ENCODE measurements around the gene PDIA5.

DNA sequence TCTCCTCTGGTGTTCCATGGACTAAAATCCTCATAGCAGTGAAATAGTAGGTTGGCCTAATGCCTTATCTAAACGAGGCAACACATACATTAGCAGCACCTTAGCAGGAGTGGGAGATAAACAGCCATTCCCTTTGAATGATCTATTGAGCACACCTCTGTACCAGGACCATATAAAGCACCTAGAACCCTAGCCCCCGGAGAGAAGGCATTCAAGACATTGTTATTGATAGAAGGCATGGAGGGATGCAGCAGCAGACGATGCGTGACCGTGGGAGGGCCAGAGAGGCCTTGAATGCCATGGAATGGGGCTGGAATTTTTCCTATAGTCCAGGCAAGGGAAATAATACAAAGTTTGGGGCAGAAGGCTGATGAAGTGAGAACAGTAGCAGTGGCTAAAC, 32.7 kb upstream of the PDIA5 start:
- TF ChIP-seq, protein P1, sequence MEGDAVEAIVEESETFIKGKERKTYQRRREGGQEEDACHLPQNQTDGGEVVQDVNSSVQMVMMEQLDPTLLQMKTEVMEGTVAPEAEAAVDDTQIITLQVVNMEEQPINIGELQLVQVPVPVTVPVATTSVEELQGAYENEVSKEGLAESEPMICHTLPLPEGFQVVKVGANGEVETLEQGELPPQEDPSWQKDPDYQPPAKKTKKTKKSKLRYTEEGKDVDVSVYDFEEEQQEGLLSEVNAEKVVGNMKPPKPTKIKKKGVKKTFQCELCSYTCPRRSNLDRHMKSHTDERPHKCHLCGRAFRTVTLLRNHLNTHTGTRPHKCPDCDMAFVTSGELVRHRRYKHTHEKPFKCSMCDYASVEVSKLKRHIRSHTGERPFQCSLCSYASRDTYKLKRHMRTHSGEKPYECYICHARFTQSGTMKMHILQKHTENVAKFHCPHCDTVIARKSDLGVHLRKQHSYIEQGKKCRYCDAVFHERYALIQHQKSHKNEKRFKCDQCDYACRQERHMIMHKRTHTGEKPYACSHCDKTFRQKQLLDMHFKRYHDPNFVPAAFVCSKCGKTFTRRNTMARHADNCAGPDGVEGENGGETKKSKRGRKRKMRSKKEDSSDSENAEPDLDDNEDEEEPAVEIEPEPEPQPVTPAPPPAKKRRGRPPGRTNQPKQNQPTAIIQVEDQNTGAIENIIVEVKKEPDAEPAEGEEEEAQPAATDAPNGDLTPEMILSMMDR (IDR thresholded peaks at IDR 0.05; ENCODE audit: low read length): no peak
- no peak for TF ChIP-seq EZH2 (IDR thresholded peaks at IDR 0.05; ENCODE audit: borderline replicate concordance, low read length)
